GM19238 (cell line): ENCODE measurements around the gene MINDY4.

Source experiments
- DNase-seq: peaks from one replicate; pipeline ENCODE4 v3.0.0; 2011; ENCODE audit warnings: low spot score; ENCODE audit not compliant: insufficient read length

Gene MINDY4

DNA sequence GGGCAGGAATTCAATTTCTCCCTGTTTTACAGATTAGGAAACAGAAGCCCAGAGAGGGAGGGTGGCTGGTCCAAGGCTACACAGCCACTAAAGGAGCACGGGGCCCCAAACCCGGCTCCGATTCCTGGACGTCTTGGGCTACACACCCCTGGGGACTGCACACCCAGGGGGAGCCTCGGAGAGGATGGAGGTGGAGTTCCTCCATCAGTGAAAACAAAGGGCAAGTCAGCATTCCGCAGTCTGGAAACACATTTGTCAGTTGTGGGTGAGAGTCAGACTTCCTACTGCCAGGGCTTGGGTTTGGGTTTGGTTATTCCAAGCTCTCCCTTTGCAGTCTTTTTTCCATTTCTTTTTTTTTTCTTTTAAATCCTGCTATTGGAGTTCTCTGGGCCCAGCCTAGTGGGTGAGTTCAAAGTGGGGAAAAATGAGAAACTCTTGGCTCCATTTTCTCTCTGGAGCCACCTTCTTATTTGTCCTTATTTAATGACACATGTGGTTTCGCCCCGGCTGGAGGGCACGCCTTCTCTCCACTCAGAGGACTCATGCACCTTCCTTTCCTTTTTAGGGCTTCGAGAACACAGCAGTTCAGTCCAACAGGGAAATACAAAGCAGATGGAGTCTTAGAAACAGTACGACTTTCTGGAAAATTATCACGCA lies 80.6 kb downstream of the MINDY4 start:
- no peak for DNase-seq

- DNase-seq: no peak
These were observed 81.1 kb downstream of the MINDY4 start for GRCh38 chr7:30852308-30852684.

DNA sequence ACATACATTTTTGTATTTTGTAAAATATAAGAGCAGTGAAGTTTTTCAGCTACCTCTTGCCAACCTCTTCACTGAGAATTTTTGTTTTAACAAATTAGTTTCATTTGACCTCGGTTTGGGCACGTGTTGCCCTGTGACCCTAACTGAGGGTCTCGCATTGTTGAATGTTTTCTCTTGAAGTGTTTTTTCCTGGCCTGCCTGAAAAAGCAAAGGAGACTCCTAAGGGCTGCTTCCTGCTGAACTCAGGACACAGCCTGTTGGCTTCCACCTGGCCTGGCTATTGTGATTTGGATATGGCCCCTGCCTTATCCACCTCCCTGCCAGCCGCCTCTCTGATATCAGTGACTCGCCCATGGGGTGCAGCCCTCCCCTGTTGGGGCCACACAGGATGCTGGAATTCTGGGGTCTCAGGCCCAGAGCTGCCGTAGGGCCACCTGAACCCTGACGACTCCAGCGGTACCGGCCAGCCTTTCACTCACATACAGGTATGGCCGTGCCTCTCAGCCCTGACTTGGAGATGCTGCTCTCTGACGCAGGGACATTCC lies 81.6 kb downstream of the MINDY4 start:
- DNase-seq: no peak

GRCh38 chr7:30853576-30853975 lies 82.4 kb downstream of the MINDY4 start:
- DNase-seq: no peak

GRCh38 chr7:30855936-30856335 lies 84.7 kb downstream of the MINDY4 start:
- DNase-seq: no peak

DNA sequence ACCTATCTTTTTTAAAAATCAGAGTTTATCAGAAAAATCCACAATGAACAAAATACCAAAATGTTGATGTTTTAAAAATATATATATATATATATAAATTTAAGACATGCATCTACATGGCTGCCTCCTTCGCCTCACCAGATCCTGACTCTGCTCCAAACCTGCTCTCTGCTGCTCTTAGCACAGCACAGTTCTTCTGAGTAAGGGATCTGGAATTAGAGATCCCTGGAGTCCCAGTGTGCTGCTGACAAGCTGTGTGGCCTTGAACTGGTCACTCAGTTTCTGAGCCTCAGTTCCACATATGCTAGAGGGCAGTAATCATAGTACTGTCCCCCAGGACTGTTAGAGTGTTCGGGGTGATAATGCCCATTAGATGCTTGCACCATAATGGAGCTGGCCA lies 87.4 kb downstream of the MINDY4 start:
- no peak for DNase-seq

DNA sequence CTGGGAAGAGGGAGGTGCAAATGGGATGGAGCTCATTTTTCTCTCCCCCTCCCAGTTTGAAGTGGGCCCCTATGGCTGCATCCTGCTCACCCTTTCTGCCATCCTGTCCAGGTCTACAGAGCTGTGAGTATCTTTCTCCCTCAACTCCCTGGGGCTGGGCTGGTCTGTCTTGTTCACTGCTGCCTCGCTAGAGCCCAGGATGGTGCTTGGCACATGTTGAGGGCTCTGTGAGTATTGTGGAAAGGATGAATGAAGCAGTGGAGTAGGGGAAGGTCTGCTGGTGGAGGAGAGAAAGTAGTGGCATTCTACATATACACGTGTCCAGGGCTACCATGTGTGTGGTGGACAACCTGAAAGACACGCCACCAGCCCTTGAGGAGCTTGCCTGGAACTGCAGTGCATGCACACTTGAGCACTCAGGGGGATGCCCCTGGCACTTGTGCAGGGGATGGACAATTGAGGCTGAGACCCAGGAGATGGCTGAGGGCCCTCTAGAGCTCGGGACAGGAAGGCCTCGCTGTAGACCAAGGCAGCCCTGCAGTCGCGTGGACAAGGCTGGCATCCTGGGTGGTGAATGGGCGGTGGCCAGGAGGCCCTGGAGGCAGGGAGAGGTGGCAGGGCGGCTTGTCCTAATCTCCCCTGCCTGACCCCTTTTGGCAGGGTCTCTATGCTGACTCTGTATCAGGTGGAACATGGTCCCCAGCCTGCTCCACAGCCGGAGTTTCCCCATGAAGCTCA lies 88.2 kb downstream of the MINDY4 start:
- DNase-seq: no peak

GRCh38 chr7:30859940-30860496 lies 88.8 kb downstream of the MINDY4 start:
- DNase-seq: no peak

DNA sequence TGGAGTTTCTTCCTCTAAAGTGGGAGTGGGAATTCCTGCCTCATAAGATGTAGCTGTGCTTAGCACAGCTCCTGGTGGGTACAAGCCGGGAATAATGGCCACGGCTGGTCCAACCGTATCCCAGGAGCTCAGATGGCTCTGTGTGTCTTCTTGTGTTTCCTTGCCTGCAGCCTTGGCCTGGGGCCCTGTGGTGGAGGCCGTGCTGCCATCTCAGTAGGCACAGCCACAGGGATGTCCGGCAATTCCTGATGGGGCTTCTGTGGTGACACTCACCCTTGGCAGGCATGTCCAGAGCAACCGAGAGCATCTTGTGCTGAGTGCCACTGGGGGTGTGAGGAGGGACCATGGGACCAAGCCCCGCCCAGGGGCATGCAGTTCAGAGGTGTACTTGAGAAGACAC lies 90.4 kb downstream of the MINDY4 start:
- no peak for DNase-seq

- DNase-seq: no peak
These were observed 91.9 kb downstream of the MINDY4 start for GRCh38 chr7:30862995-30863705.

GRCh38 chr7:30863706-30864035 lies 92.5 kb downstream of the MINDY4 start:
- no peak for DNase-seq

- no peak for DNase-seq
These were observed 92.9 kb downstream of the MINDY4 start for GRCh38 chr7:30864101-30864500.

- DNase-seq: no peak
These were observed 93.9 kb downstream of the MINDY4 start for GRCh38 chr7:30865076-30865475.

GRCh38 chr7:30865821-30866220 lies 94.6 kb downstream of the MINDY4 start:
- DNase-seq: no peak

DNA sequence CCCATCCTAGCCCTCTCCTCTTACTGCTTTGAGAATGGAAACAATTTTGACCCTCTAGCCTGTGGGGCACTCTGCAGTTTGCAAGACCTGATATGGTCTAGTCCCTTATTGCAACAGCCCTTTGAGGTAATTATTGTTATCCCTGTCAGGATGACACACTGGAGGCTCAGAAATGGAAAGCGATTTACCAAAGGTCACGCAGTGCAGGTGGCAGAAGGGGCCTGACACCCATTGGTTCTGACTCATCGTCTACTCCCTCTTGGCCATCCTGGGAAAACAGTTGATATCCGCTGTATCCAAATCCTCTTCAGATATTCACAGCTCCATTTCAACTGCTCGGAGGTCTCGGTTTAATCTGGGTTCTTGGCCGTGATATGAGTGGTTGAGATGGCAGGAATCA lies 95.7 kb downstream of the MINDY4 start:
- DNase-seq: no peak

DNA sequence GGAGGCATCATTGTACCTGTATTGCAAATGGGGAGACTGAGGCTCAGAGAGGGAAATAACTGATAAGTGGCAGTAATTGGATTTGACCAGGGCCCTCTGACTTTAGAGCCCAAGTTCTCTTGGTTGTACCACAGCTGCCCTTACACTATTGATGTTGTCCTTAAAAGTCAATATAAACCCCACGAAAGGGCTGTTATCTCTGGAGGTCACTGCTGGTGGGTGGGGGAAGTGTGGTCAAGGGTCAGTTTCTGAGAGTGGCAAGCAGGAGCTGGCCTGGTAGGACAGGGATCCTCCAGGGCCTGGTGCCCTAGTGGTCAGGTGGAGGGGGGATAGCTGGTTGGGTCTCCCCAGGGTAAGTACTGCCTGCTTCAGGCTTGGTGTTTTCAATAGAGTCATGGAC lies 96.3 kb downstream of the MINDY4 start:
- no peak for DNase-seq

DNA sequence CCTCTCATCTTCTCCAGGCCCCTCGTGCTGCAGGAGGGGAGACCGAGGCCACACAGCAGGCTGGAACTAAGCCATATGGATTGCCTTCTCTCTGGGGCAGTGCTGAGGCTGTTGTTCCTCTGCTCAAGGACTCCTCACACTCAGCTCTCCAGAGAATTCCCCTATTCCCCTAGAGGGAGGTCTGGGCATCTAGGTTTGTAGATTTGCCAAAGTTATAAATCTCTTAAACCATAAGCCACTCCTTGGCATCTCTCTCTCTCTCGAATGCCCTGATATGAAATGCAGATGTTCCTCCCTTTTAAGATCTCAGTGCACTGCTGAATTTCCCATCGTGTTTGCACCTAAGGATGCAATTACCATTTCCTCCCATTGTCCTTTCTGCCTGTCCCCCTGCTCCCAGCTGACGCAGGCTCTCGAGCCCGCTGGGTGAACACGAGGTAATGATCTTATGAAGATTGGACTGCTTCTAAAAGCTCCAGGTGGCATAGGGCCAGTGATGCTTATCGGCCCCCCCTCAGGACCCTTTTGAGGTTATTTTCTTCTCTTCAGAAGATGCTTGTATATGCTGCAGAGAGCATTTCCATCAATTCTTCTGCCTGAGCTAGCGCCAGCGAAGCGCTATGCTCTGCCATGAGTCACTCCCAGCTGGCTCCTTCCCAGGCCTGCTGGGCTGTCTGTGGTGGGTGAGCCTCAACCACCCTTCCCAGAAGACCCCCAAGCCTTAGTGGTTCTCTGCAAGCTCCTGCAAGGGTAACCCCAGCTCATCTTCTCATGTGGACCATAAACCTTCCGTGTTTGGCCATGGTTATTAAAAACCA lies 98.8 kb downstream of the MINDY4 start:
- no peak for DNase-seq

DNA sequence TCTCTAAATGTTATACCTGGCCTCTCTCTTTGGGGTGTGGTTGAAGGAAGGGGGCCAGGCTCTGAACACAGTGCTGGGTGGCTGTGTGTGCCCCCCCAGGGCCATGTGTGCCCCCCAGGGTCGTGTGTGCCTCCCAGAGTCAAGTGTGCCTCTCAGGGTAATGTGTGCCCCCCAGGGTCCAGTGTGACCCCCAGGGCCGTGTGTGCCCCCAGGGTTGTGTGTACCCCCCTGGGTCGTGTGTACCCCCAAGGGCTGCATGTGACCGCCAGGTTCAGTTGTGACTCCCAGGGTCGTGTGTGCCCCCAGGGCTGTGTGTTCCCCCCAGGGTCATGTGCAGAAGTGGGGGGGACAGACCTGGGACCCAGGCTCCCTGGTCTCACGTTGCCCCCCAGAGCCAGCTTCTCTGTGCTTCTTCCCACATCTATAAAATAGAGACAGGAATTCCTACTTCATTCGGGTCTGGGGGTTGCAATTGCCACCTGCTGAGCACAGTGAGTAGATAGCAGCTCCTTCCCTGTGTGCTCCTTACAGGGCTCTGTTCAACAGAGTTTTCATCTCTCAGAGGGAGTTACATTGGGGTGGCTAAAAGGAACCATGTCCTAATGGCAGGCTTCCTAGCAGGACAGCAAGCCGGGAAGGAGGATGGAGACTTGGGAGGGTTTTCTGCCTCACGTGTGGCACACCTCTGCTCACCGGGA lies 99.8 kb downstream of the MINDY4 start:
- DNase-seq: no peak

GRCh38 chr7:30871655-30872054 lies 100.4 kb downstream of the MINDY4 start:
- DNase-seq: no peak

GRCh38 chr7:30873207-30873606 lies 102.0 kb downstream of the MINDY4 start:
- DNase-seq: no peak

DNA sequence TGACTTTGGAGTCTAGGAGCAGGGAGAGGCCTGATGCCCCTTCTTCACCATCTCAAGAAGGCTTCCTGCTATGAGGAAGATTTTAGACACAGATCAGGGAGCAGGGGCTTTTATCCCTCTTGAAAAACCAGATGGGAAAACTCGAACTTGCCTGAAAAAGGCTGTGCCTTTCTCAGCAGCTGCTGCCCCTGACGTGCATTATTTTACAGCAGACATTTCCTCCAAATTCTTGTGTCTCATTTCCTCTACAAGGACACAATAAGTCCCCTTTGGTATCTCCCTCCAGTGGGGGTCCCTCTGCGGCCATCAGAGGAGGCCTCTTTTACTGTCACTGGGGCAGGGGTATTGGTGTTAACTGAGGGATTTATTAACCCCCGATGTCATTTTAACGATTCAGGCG lies 102.4 kb downstream of the MINDY4 start:
- no peak for DNase-seq
